Left kidney (tissue), 2 donors: ENCODE measurements around the gene RETSAT. TPM values are rescaled to one million over a fixed set of nuclear protein-coding genes. Genes with fewer than 3 reads are reported as not detected.

ENCODE experiments used
- DNase-seq: peaks from one replicate; pipeline ENCODE4 v3.0.0-alpha.2; 2013
- polyA plus RNA-seq: library from polyadenylated mRNA; unstranded; fragments of 120-200 nt; gene quantifications from one replicate; pipeline ENCODE4 v1.2.1, GENCODE V29; 2013; ENCODE audit not compliant: insufficient read length

Gene RETSAT
- polyA plus RNA-seq, 1 donor, result 26.7 TPM

DNA sequence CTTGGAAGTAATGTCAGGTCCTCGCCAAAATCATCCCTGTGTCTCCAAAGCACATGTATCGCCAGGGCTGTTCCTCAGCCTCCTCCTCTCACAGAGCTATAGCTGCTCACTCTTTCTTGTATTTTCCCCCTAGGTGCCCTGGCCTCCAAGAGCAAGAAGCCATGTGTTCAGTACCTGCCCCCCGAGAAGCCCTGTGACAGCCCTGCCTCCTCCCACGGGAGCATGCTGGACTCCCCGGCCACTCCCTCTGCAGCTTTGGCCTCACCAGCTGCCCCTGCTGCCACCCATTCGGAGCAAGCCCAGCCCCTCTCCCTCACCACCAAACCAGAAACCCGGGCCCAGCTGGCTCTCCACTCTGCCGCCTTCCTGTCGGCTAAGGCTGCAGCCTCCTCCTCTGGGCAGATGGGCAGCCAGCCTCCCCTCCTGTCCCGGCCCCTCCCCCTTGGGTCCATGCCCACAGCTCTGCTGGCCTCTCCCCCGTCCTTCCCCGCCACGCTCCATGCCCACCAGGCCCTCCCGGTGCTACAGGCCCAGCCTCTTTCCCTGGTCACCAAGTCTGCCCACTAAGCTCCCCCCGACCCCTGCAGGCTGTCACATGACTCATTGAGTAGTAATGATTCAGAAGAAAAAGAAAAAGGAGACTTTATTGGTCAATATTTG, 45.3 kb downstream of the RETSAT start:
- peak; percentile 88 for DNase-seq

GRCh38 chr2:85308201-85308600, 46.1 kb downstream of the RETSAT start:
- no peak for DNase-seq

GRCh38 chr2:85307527-85307897, 46.8 kb downstream of the RETSAT start:
- no peak for DNase-seq

DNA sequence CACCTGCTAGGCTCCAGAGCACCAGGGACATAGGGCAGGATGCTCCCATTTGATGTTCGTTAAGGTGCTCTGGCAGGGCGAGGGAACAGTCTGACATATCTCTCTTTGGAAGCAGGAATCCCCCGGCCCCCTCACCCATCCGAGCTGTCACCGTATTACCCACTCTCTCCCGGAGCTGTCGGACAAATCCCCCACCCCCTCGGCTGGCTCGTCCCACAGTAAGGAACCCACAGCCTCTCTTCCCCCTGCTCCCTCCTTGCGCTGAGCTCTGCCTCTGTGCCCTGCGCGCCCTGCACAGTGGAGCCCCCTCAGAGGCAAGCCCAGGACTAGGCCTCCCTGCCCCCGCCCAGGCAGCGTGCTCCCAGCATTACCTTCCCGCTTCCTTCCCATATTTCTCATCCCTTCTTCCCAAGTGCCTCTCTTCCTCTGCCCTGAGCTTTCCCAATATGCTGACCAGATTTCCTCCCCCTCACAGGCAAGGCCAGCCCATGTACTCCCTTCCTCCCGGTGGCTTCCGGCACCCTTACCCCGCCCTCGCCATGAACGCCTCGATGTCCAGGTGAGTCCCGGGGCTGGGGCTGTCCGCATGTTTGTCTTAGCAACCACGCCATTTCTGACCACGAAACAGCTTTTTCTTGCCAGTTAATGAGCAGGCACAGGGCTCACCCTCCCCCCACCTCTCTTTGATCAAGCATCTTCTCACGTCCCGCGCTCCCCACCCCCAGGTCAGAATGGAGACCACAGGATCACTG, 50.4 kb downstream of the RETSAT start:
- DNase-seq, result no peak

- DNase-seq, result no peak
Measured at GRCh38 chr2:85302121-85302520, 52.2 kb downstream of the RETSAT start.

Other genes with a start within 250 kb of the RETSAT start
- 50.7 TPM for gene TCF7L1, start 221.1 kb downstream of the RETSAT start, polyA plus RNA-seq
- 140 TPM for gene TGOLN2, start 26.5 kb downstream of the RETSAT start, polyA plus RNA-seq
- 37.2 TPM for gene ELMOD3, start 241 bp upstream of the RETSAT start, polyA plus RNA-seq
- 81.7 TPM for gene CAPG, start 55.8 kb upstream of the RETSAT start, polyA plus RNA-seq
- 1.3 TPM for gene SH2D6, start 64.2 kb upstream of the RETSAT start, polyA plus RNA-seq
- 467 TPM for gene MAT2A, start 184.6 kb upstream of the RETSAT start, polyA plus RNA-seq
- gene GGCX, start 207.0 kb upstream of the RETSAT start, polyA plus RNA-seq, result 41.2 TPM
- gene VAMP8, start 223.1 kb upstream of the RETSAT start, polyA plus RNA-seq, result 89.3 TPM
- gene VAMP5, start 229.9 kb upstream of the RETSAT start, polyA plus RNA-seq, result 33.8 TPM
- gene RNF181, start 241.2 kb upstream of the RETSAT start, polyA plus RNA-seq, result 121 TPM
- 36.2 TPM for gene TMEM150A, start 248.2 kb upstream of the RETSAT start, polyA plus RNA-seq